Keratinocyte (primary cell): Measurements from ENCODE around the gene ARL5A. TPM values are rescaled to one million over a fixed set of nuclear protein-coding genes. Genes with fewer than 3 reads are reported as not detected.

Experiments
- DNase-seq: peaks from one replicate; pipeline ENCODE4 v3.0.0-alpha.2; 2011; ENCODE audit warnings: low read depth, missing footprints, low spot score
- FAIRE-seq: peaks from 2 replicates; lab custom pipeline; 2011; peaks lifted over from hg19 to GRCh38; lab: Jason Lieb, UNC
- H2AFZ ChIP-seq: 2 replicates; pipeline ENCODE4 v1.6.0; 2012; ENCODE audit warnings: low read length, control low read depth, inconsistent platforms; ENCODE audit not compliant: control insufficient read depth
- H3K27ac ChIP-seq: 2 replicates; pipeline ENCODE4 v1.5.1; 2011; ENCODE audit warnings: low read length; ENCODE audit not compliant: control insufficient read depth, insufficient read depth
- H3K27me3 ChIP-seq: 3 replicates; pipeline ENCODE4 v1.6.0; 2011; ENCODE audit warnings: low read length; ENCODE audit not compliant: control insufficient read depth, insufficient read depth; ENCODE audit errors: extremely low read depth
- H3K36me3 ChIP-seq, 2 experiments: 2 replicates in 1 of 2; 3 replicates in 1 of 2; pipeline ENCODE4 v1.5.1; 2011; ENCODE audit warnings: low read length in 2 of 2, mild to moderate bottlenecking in 1 of 2; ENCODE audit not compliant: control insufficient read depth in 2 of 2, insufficient read depth in 2 of 2; ENCODE audit errors: extremely low read depth in 1 of 2
- H3K4me1 ChIP-seq: 3 replicates; pipeline ENCODE4 v1.5.1; 2011; ENCODE audit warnings: low read length; ENCODE audit not compliant: control insufficient read depth, insufficient read depth; ENCODE audit errors: extremely low read depth
- H3K4me2 ChIP-seq: 3 replicates; pipeline ENCODE4 v1.6.0; 2011; ENCODE audit warnings: low read depth, low read length; ENCODE audit not compliant: control insufficient read depth, insufficient read depth; ENCODE audit errors: extremely low read depth
- H3K4me3 ChIP-seq, 3 experiments: fragments of 200-600 bp in 1 of 3; sonication (generic) in 1 of 3; 2 replicates in 2 of 3; 3 replicates in 1 of 3; pipeline ENCODE4 v1.5.1; 2011 to 2016; ENCODE audit warnings: low read length in 3 of 3, mild to moderate bottlenecking in 3 of 3, control low read depth in 2 of 3, inconsistent platforms in 1 of 3, low read depth in 1 of 3, mixed read lengths in 1 of 3, mixed run types in 1 of 3, moderate library complexity in 1 of 3; ENCODE audit not compliant: control insufficient read depth in 2 of 3, insufficient read depth in 2 of 3; ENCODE audit errors: extremely low read depth in 1 of 3
- H3K79me2 ChIP-seq: 2 replicates; pipeline ENCODE4 v1.6.0; 2012; ENCODE audit warnings: low read length; ENCODE audit not compliant: control insufficient read depth, insufficient read depth
- H3K9ac ChIP-seq: 3 replicates; pipeline ENCODE4 v1.6.0; 2011; ENCODE audit warnings: low read length; ENCODE audit not compliant: control insufficient read depth, insufficient read depth; ENCODE audit errors: extremely low read depth
- H3K9me1 ChIP-seq: 3 replicates; pipeline ENCODE4 v1.6.0; 2011; ENCODE audit warnings: low read length; ENCODE audit not compliant: control insufficient read depth, insufficient read depth; ENCODE audit errors: extremely low read depth
- H3K9me3 ChIP-seq: 2 replicates; pipeline ENCODE4 v1.5.1; 2012; ENCODE audit warnings: low read depth, low read length; ENCODE audit not compliant: control insufficient read depth
- H4K20me1 ChIP-seq: 3 replicates; pipeline ENCODE4 v1.6.0; 2011; ENCODE audit warnings: low read length; ENCODE audit not compliant: control insufficient read depth, insufficient read depth; ENCODE audit errors: extremely low read depth
- EZH2 ChIP-seq: IDR thresholded peaks from one replicate; pipeline ENCODE4 v1.6.1; 2012; ENCODE audit warnings: inconsistent platforms, mild to moderate bottlenecking, low read length, moderate library complexity
- dilution Hi-C: fragments of 300-500 bp; cut with MboI; formaldehyde crosslinking; loops from one replicate; pipeline ENCODE4 v1.7.0; 2020; ENCODE audit warnings: low sequenced_read_pairs; ENCODE audit not compliant: extremely low pct_ligation_motif_present
- polyA plus RNA-seq, 5 experiments: library from polyadenylated mRNA; depleted of rRNA in 3 of 5; stranded (reverse) in 3 of 5; stranded (forward) in 1 of 5; unstranded in 1 of 5; fragments of >200 nt; gene quantifications; 1 replicate in 1 of 5; 2 replicates in 3 of 5; 3 replicates in 1 of 5; pipeline versions ENCODE4 v1.2.1 to v1.2.3, GENCODE V29; 2011 to 2012; ENCODE audit warnings: missing spikeins in 2 of 5, low read depth in 1 of 5, low replicate concordance in 1 of 5
- TF ChIP-seq, protein P1 (sequence below), 3 experiments: IDR thresholded peaks in 1 of 3; conservative IDR thresholded peaks in 1 of 3; optimal IDR thresholded peaks in 1 of 3; 2 replicates in 2 of 3; 3 replicates in 1 of 3; pipeline versions ENCODE3 to v1.5.1; 2011; ENCODE audit warnings: low read length in 3 of 3, mild to moderate bottlenecking in 3 of 3, moderate library complexity in 2 of 3, control low read depth in 1 of 3, inconsistent platforms in 1 of 3; ENCODE audit not compliant: insufficient read depth in 2 of 3; ENCODE audit errors: extremely low read depth in 1 of 3

Gene ARL5A
- polyA plus RNA-seq, 1 donor (not counting 4 experiments of a cell fraction or from before 2014, with no cell fraction given) = 25.5 TPM

DNA sequence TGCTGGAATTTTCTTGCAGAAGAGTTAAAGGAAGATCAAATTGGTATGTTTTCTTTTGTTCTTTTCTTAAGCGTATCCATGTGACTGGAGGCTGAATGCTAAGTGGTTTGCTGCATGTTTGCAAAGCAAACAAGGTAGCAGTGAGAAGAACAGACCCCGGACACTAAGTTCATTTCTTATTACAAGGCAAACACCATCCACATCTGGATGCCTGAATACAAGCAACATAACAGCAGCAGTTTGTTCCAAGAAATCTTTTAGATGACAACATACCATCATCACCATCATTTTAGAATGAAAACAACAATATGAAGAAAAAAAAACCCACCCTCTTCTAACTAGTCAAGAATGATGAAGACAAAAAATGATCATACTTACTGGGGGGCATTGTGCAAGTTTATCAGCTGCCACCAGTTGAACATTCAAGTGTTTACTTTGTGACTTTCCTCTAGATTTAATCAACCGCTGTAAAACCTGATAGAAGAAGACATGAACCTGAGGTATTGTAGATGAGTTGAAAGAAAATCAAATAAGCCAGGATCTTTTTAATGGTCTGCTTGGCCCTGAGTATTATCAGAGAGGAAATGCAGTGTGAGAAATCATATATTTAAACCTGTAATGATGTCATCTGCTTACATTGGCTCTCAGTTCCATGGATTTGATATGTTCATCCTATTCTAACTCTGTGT, 25.0 kb upstream of the ARL5A start:
- FAIRE-seq = no peak
- Histone ChIP-seq H3K9ac (no peak overlapping the region), H3K36me3 (no peaks in the 10 kb centered on the region), H3K27me3 (no peaks in the 10 kb centered on the region), H3K4me1 (no peaks in the 10 kb centered on the region), H3K4me3 (no peak overlapping the region), H2AFZ (no peak overlapping the region), H4K20me1 (no peaks in the 10 kb centered on the region), H3K27ac (no peak overlapping the region), H3K9me1 (no peaks in the 10 kb centered on the region), H3K79me2 (no peaks in the 10 kb centered on the region), H3K9me3 (no peaks in the 10 kb centered on the region), H3K4me2 (no peak overlapping the region)
- TF ChIP-seq, protein P1, sequence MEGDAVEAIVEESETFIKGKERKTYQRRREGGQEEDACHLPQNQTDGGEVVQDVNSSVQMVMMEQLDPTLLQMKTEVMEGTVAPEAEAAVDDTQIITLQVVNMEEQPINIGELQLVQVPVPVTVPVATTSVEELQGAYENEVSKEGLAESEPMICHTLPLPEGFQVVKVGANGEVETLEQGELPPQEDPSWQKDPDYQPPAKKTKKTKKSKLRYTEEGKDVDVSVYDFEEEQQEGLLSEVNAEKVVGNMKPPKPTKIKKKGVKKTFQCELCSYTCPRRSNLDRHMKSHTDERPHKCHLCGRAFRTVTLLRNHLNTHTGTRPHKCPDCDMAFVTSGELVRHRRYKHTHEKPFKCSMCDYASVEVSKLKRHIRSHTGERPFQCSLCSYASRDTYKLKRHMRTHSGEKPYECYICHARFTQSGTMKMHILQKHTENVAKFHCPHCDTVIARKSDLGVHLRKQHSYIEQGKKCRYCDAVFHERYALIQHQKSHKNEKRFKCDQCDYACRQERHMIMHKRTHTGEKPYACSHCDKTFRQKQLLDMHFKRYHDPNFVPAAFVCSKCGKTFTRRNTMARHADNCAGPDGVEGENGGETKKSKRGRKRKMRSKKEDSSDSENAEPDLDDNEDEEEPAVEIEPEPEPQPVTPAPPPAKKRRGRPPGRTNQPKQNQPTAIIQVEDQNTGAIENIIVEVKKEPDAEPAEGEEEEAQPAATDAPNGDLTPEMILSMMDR (optimal IDR thresholded peaks at IDR 0.05 in 1 of 3, IDR thresholded peaks at IDR 0.05 in 1 of 3, conservative IDR thresholded peaks at IDR 0.05 in 1 of 3; ENCODE audit: extremely low read depth in 1 of 3, insufficient read depth in 2 of 3, low read length in 3 of 3) = no peak
- TF ChIP-seq EZH2 = no peak
- no peak for DNase-seq
- dilution Hi-C loops = no loop called here

DNA sequence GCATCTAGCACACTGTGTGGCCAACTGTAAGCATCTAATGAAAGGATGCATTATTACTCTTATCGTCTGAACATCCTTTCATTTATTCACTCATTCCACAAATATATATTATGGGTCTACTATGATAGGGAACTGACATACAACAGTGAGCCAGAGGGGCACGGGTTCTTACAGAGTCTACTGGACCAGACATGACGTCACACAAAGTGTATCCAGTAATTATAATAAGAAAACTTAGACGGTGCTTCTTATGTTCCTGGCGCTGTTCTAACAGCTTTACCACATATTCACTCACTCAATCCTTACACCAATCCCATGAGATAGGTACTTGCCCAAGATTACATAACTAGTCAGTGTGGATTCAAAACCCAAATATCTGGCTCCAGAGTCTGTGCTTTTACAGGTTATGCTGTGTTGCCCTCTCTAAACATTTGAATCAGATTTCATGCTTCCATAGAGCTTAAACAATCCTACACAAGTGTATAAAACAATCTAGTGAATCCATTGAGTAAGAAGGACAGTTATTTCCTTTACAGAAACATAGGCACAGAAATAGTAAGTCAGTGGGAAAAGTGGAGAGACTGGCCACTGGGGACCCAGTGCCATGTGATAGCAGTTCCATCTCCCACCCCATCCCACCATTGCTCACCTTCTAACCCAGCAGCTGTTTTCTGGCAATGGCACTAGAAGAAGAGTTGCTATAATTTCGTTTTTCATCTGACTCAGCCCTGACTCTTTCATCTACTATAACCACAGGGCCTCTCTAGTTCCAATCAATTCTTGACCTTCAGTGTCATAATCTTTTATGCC, 24.2 kb upstream of the ARL5A start:
- Histone ChIP-seq H2AFZ (no peak overlapping the region), H3K27ac (no peak overlapping the region), H3K4me2 (no peak overlapping the region), H3K27me3 (no peaks in the 10 kb centered on the region), H4K20me1 (no peaks in the 10 kb centered on the region), H3K9me3 (no peaks in the 10 kb centered on the region), H3K9ac (no peak overlapping the region), H3K4me3 (no peak overlapping the region), H3K9me1 (no peaks in the 10 kb centered on the region), H3K79me2 (no peaks in the 10 kb centered on the region), H3K4me1 (no peaks in the 10 kb centered on the region), H3K36me3 (no peaks in the 10 kb centered on the region)
- TF ChIP-seq, protein P1 (optimal IDR thresholded peaks at IDR 0.05 in 1 of 3, IDR thresholded peaks at IDR 0.05 in 1 of 3, conservative IDR thresholded peaks at IDR 0.05 in 1 of 3; ENCODE audit: extremely low read depth in 1 of 3, insufficient read depth in 2 of 3, low read length in 3 of 3) = no peak
- TF ChIP-seq EZH2 = no peak
- dilution Hi-C loops = no loop called here
- no peak for FAIRE-seq
- no peak for DNase-seq
